Stimulated activated CD4-positive, alpha-beta T cell treated with anti-CD3 and anti-CD28 coated beads, Interleukin-2, amount 100 ng/mL, for 24 hours (primary cell): ENCODE data around the gene CA12.
A peak's percentile ranks its signal among the peaks of the same experiment; 100 is the strongest.

Experiments
- DNase-seq, 2 donors: peaks; one replicate each; pipeline ENCODE4 v3.0.0-alpha.2; 2020

The CA12 gene

DNA sequence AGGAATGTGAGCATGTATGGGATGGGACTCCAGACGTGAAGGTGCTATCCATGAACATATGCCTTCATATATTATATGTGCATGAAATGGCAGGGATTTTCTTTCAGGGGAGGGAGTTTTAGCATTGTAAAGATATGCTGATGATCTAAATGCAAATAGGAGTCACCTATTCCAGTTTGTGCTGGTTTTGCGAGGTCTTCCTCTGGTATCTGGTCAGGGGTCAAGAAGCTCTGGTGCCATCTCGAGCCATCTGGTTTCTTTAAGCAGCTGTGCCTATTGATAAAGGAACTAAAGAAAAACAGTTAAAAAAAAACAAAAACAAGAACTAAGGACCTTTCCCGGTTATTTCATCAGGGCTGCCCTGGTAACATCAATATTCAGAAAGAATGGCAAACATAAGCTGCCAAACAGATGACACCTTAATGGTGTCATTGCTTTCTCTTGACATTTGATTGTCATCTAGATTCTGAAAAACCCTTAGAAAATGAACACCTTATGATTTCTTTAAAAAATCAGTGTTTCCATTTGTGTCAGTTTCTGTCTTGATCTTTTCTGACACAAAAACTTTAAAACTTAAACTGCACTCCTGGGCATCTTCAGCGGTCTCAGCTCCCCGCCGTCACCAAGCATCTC is 81.6 kb downstream of the CA12 start:
- DNase-seq = no peak

DNA sequence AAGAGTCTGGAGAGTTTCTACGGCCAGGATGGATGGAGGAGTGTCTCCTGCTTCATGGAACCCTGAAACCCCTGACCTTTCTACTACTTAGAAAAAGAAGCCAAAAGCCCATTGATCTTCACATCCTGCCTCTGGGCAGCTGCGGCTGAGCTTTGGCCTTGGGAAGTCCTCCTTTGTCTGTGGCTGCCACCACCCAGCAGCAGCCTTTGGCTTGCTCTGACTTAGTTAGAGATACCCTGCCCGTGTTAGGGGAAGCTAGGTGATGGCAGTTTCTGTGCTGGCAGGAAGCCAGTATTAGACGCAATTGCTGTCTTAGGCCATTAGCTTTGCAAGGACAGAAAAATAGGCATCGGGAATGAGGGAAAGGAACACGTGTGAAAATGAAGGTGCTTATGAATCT is 85.5 kb downstream of the CA12 start:
- DNase-seq = no peak

DNA sequence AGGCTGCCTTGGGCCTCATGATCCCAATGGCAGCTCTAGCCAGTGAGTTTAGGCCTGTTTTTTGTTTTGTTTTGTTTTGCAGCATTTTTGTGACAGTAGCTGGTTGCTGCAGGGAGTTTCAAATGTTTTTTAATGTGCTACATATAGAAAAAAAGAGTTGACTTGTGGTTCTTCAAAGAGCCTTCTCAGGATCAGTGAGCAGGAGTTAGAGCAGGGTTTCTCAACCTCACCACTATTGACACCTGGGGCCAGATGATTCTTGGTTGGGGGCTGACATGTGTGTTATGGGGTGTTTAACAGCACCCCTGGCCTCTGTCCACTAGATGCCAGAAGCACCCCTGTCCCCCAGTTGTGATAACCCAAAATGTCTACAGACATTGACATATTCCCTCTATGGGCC is 86.3 kb downstream of the CA12 start:
- no peak for DNase-seq

DNA sequence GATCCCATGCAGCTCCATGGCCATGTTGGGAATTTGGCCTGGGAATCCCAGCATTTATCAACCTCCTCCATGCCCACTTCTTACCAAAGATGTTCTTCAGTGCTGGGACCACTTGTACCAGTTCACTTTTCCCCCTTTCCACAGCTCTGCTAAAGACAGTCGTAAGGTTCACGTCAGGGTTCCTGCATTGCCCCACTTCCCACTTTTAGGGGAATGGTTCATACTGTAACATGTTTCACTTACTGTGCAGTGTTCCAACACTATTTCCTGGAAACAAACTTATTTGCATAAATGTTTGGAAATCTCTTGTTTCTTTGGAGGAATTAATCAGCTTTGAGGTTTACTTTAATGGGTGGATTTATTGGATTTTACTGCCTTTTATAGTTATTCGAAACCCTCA is 87.3 kb downstream of the CA12 start:
- DNase-seq = no peak

DNA sequence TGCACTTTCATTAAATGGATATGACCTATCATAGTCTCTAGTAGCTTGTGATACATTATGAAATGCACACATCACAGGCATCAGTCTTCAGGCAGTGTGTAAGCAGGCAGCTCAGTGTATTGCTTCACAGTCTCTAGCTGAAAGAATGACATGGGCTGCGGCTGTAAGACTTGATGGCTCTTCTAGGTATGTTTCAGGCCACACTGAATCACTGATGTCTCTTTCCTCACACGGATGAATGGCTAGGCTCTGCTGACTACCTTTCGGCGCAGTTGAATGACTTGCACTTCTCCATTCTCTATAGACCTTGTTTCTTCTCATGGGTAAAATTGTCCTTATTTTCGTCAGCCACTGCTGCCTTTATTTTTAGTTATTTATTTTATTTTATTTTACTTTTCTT is 88.9 kb downstream of the CA12 start:
- no peak for DNase-seq

DNA sequence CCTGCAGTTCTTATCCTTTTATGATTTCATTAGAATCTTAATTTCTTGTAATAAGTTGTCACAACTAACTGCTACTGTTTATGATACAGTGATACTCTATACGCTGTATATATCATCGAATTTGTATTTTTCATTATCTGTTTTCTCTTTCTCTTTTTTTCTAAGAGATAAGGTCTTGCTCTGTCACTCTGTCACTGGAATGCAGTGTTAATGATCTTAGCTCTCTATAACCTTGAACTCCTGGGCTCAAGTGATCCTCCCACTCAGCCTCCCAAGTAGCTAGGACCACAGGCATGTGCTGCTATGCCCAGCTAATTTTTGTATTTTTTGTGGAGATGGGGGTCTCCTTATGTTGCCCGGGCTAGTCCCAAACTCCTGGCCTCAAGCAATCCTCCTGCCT is 89.4 kb downstream of the CA12 start:
- no peak for DNase-seq

DNA sequence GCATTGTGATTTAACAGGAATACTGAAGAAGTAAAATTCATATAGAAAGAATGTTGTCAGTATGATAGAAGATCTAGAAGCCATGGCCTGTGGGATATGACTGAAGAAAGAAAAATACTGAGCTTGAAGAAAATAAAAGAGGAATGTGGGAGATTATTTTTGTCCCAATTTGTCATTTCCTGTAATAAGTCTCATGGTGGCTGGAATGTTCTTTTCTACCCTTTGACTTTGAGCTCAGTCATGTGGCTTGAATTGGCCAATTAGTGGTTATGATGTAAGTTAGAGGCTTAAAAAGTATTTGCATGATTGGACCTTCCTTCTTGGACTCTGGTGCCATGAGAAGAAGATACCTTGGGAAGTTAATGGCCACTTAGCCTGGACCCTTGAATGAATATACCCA is 90.1 kb downstream of the CA12 start:
- no peak for DNase-seq

DNA sequence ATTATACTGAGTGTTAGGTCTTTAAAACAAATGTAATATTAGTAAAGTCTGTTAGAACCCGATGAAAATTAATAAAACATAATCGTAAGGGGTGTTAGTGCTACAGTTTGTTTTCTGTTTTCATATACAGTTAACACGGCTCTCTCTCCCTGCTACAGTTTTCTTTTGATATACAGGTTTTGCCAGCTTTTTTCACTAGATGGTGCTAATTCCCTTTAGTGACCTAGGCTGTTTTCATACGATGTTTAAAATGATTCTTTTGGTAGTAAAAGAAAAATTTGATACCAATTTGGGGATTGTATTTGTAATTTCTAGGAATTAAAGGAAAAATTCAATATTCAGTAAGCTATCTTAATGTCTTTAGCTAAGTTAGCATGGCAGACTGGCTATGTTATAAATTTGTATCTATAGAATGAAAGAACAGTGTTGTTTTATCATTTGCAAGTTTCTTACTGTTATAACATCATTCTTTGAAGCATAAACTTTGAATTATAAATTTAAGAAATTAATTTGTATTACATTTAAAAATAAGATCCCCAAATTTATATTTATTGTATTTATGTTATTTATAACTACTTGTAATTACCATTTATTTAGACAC is 92.8 kb downstream of the CA12 start:
- DNase-seq = no peak

DNA sequence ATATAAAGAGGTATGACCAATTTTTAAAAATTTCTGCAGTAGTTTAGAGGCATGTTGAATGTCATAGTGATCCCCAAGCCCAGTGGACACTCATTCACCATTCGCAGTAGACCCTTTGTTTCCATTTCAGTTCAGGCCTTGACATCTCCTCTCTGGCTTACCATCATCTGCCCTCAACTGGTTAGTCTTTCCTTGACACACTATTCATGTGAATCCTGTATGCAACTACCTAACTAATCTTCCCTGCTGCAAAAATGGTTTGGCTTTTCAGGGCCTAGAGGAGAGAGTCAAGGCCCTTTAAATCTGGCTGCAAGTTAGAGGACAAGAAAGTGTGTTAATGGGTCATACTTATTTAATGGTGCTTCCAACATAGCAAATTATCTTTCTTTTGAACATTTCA is 93.3 kb downstream of the CA12 start:
- no peak for DNase-seq

DNA sequence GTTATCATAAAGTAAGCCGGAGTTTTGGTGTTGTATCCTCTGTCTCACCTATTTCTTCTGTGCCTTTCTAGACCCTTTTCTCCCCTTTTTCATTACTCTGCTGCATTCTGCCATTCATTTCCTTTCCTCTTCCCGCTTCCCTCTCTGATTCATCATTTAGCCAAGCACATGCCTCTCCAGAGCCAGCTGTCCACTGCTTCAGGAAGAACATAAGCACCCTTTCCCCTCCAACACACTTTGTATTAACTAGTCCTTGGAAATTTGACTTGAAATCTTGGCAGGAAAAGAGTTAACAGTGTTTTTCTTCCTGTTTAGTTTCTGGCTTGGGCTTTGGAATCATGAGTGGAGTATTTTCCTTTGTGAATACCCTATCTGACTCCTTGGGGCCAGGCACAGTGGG is 94.5 kb downstream of the CA12 start:
- DNase-seq = no peak

DNA sequence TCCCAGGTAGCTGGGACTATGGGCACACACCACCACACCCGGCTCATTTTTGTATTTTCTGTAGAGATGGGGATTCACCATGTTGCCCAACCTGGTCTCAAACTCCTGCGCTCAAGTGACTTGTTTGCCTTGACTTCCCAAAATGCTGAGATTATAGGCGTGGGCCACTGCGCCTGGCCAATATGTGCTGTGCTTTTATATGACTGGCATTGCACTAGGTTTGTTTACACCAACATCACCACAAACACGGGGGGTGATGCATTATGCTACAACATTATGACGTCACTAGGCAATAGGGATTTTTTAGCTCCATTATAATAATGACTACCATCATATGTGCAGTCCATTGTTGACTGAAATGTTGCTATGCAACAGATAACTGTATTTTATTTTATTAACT is 97.3 kb downstream of the CA12 start:
- DNase-seq = no peak

DNA sequence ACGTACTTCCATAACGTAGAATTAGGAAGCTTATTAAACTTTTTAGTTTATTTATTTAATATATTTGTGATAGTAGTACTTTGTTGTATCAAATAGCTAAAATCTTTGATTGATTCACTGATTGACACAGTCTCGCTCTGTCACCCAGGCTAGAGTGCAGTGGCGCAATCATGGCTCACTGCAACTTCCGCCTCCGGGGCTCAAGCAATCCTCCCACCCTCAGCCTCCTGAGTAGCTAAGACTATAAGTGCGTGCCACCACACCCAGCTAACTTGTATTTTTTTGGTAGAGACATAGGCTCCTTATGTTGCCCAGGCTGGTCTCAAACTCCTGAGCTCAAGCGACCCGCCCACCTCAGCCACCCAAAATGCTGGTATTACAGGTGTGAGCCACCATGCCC is 98.5 kb downstream of the CA12 start:
- DNase-seq = no peak

DNA sequence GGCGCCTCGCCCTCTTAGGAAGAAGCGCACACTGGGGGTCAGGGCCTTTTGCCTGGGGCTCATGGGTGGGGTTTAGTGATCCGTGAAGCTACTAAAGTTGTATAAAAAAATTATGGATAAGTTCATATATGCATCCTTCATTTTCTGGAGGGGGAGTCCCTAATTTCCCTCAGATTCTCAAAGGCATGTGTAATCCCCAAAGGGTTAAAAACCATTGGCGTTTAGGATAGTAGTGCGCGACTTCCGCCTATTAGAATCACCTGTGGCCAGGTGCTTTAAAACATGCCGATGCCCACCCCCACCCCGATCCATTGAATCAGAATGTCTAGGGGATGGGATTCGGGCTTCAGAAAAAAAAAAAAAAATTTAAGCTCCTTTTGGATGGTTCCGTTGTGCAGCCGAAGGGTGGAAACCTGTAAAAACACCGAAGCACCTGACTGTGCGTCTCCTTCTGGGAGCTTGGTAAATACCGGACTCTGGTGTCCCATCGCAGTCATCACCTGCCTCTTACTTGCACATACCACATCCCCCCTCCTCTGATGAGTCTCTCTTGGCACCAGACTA is 103.7 kb downstream of the CA12 start:
- DNase-seq = no peak

DNA sequence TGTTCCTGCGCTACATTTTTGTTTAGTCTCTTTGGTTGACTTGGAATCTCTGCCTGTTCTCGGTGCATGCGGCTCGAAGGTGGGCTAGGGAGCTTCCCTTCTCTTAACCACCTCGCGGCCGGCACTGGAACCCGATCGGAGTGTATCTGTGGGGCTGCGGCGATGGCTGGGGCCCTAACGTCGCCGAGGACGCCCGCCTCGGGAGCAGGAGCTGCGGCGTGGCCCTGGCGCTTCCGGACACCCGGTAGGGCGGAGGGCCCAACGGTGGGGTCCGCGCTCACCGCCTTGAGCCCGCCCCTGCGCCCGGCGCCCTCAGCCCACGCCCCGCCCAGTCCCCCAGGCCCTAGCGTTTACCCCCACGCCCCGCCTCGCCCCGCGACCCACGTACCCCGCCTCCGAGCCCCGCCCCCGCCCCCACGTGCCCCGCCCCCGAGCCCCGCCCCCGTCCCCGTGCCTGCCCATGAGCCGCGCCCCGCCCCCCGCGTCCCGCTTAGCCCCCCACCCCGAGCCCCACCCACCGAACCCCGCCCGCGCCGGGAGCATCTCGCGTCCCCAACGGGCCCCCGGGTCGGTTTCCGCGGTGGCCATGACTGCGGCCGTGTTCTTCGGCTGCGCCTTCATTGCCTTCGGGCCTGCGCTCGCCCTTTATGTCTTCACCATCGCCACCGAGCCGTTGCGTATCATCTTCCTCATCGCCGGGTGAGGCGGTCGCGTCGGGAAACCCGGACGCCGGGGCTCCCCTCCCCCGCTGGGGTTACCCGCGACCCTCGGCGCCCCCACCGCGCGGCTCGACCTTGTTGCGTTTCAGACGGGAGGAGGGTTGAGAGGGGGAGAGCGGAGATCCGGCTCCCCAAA is 104.4 kb downstream of the CA12 start, which contains the start of gene APH1B:
TSS of gene APH1B (plus strand) at position 568 of the 855 bp plus-strand sequence. CDS start at position 587, 19 bp downstream.
- DNase-seq = peak; percentile 68 to 80

DNA sequence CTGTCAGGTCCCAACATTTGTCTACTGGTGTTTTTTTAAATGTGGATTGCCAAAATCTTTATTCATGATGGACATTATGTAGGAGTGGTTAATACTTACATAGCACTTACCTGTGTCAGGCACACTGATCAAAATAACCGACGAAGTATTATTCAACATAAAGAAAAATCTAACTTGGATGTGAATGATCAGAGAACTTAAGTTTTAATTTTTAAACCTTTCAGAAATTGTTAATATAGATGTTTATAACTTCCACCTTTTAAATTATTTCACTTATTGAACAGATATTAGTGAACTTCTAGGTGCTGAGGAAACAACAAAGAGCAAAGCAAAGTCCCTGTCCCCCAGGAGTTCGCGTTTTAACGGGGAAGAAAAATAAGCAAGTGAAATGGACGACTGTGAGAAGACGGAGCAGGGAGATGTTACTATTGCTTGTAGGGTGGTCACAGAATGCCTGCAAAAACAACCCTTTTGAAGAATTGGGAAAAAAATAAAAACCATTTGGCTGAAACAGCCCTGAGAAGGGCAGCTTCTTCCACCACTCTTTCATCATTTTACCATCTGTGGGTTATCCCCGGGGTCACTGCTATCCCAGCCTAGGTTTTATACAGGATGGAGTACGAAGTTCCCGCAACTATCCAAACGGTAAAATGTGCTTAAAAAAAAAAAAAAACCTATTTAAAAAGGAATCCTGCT is 105.2 kb downstream of the CA12 start:
- DNase-seq = no peak

DNA sequence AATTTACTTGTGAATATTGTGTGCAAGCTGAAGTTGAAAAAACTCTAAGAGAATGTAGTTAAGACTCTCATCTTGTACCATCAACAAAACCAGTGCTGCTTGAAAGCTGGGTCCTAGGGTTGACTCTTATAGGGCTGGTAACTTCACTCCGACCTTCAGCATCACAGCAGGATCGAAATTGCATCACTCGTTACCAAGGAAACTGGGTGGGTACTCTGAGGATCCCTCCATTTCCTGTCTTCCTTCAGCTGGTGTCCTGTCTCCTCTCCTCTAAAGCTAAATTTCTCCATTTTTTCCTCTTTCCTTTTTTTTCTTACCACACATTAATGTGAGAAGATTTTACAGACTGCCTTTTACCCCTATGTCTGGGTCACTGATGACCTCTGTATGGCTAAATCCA is 107.2 kb downstream of the CA12 start:
- DNase-seq = no peak
